ENCODE measurements around the gene DISC1. TPM values are rescaled to one million over a fixed set of nuclear protein-coding genes. Genes with fewer than 3 reads are reported as not detected.

Gene DISC1
- polyA plus RNA-seq, 3 donors, result 5.5 to 14.7 (median 5.8) TPM

DNA sequence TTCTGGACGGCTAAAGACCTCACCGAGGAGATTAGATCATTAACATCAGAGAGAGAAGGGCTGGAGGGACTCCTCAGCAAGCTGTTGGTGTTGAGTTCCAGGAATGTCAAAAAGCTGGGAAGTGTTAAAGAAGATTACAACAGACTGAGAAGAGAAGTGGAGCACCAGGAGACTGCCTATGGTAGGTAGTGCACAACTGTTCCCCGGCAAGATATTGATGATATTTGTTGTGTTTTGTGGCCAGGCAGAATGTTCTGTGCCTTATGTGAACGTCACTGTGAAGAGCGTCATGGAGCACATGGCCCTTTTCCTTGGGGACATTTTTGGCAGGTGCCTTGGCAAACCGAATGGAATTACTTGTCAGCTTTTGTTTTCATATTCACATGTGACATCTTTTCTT lies 191.7 kb downstream of the DISC1 start:
- 89% methylated on average over 5 of the region's 6 CpGs for WGBS (ENCODE audit: insufficient coverage)
- H3K9me3 ChIP-seq (replicated peaks in 1 of 2; ENCODE audit: control insufficient read depth in 1 of 2, insufficient read depth in 1 of 2, low read length in 2 of 2), result no peaks in the 10 kb centered on the region
- H3K4me3 ChIP-seq (replicated peaks in 1 of 3; ENCODE audit: low read depth in 2 of 3, low read length in 3 of 3), result no peak overlapping the region
- peaks cover 36 to 87% of the 10 kb centered on the region in 2 donors for H3K36me3 ChIP-seq (replicated peaks in 1 of 2; ENCODE audit: control insufficient read depth in 1 of 2, insufficient read depth in 2 of 2, low read length in 2 of 2)
- no peak overlapping the region for H3K4me2 ChIP-seq (replicated peaks; ENCODE audit: extremely low read depth, low read length, poor library complexity, severe bottlenecking)
- Mint-ChIP-seq H3K4me3 (no peak overlapping the region), H3K27me3 (ENCODE audit: low read depth in 3 of 3) (no peaks in the 10 kb centered on the region), H3K36me3 (peaks cover 68 to 82% of the 10 kb centered on the region in 2 donors), H3K9me3 (peaks cover 0 to 4% (median 0%) of the 10 kb centered on the region in 7 donors), H3K27ac (peak overlapping the region in 2 of 7 donors; percentile 4 to 20), H3K4me1 (peaks cover 2% of the 10 kb centered on the region)
- DNase-seq, result no peak
- no peaks in the 10 kb centered on the region for H4K20me1 ChIP-seq (ENCODE audit: insufficient read depth, low read length)
- H3K4me1 ChIP-seq (ENCODE audit: control insufficient read depth in 1 of 2, insufficient read depth in 2 of 2, low read length in 2 of 2), result no peaks in the 10 kb centered on the region
- no peak overlapping the region for H3K9ac ChIP-seq (ENCODE audit: insufficient read depth, low read length, poor library complexity, severe bottlenecking)
- intact Hi-C loops (cut with micrococcal nuclease), result no loop called here
- TF ChIP-seq, protein P1, sequence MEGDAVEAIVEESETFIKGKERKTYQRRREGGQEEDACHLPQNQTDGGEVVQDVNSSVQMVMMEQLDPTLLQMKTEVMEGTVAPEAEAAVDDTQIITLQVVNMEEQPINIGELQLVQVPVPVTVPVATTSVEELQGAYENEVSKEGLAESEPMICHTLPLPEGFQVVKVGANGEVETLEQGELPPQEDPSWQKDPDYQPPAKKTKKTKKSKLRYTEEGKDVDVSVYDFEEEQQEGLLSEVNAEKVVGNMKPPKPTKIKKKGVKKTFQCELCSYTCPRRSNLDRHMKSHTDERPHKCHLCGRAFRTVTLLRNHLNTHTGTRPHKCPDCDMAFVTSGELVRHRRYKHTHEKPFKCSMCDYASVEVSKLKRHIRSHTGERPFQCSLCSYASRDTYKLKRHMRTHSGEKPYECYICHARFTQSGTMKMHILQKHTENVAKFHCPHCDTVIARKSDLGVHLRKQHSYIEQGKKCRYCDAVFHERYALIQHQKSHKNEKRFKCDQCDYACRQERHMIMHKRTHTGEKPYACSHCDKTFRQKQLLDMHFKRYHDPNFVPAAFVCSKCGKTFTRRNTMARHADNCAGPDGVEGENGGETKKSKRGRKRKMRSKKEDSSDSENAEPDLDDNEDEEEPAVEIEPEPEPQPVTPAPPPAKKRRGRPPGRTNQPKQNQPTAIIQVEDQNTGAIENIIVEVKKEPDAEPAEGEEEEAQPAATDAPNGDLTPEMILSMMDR (IDR thresholded peaks at IDR 0.05), result no peak
- H2AFZ ChIP-seq (ENCODE audit: insufficient read depth, low read depth, low read length, poor library complexity, severe bottlenecking), result no peak overlapping the region
- no peak overlapping the region for H3K27ac ChIP-seq (ENCODE audit: low read depth in 1 of 2, low read length in 2 of 2)
- no peaks in the 10 kb centered on the region for H3K27me3 ChIP-seq (ENCODE audit: control insufficient read depth in 2 of 2, insufficient read depth in 2 of 2, low read length in 2 of 2)
- H3K79me2 ChIP-seq (ENCODE audit: insufficient read depth, low read length), result no peaks in the 10 kb centered on the region

DNA sequence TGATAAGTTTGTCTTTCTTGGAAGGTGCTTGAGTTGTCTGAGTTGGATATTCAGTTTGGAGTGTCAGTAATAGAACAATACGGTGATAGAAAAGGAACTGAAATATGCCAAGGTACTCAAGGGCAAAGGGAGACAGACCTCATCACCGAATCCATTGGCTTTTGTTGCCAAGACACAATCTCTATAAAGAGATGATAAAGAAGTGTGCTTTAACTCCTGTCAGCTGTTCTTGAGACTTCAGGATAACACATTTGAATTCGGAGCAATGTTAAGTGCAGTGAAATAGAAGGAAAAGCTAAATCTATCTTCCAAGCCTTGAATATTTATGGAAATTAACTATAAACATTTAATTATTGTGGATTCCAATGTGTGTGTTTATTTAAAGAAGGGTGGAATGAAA lies 194.7 kb downstream of the DISC1 start:
- H3K4me3 ChIP-seq (replicated peaks in 1 of 3; ENCODE audit: low read depth in 2 of 3, low read length in 3 of 3), result no peak overlapping the region
- H3K4me2 ChIP-seq (replicated peaks; ENCODE audit: extremely low read depth, low read length, poor library complexity, severe bottlenecking), result no peak overlapping the region
- H3K9me3 Mint-ChIP-seq, result no peaks in the 10 kb centered on the region
- H3K27ac Mint-ChIP-seq, result no peak overlapping the region
- H3K9ac ChIP-seq (ENCODE audit: insufficient read depth, low read length, poor library complexity, severe bottlenecking), result no peak overlapping the region
- WGBS (ENCODE audit: insufficient coverage), result 100% methylated on average over 2 of the region's 3 CpGs
- H3K27ac ChIP-seq (ENCODE audit: low read depth in 1 of 2, low read length in 2 of 2), result no peak overlapping the region
- no peaks in the 10 kb centered on the region for H3K4me1 Mint-ChIP-seq
- H3K27me3 Mint-ChIP-seq (ENCODE audit: low read depth in 3 of 3), result no peaks in the 10 kb centered on the region
- H2AFZ ChIP-seq (ENCODE audit: insufficient read depth, low read depth, low read length, poor library complexity, severe bottlenecking), result no peak overlapping the region
- H4K20me1 ChIP-seq (ENCODE audit: insufficient read depth, low read length), result no peaks in the 10 kb centered on the region
- no peaks in the 10 kb centered on the region for H3K9me3 ChIP-seq (replicated peaks in 1 of 2; ENCODE audit: control insufficient read depth in 1 of 2, insufficient read depth in 1 of 2, low read length in 2 of 2)
- H3K4me1 ChIP-seq (ENCODE audit: control insufficient read depth in 1 of 2, insufficient read depth in 2 of 2, low read length in 2 of 2), result no peaks in the 10 kb centered on the region
- intact Hi-C loops (cut with micrococcal nuclease), result no loop called here
- H3K4me3 Mint-ChIP-seq, result no peak overlapping the region
- TF ChIP-seq, protein P1 (IDR thresholded peaks at IDR 0.05), result no peak
- H3K27me3 ChIP-seq (ENCODE audit: control insufficient read depth in 2 of 2, insufficient read depth in 2 of 2, low read length in 2 of 2), result no peaks in the 10 kb centered on the region
- peaks cover 41 to 97% of the 10 kb centered on the region in 2 donors for H3K36me3 ChIP-seq (replicated peaks in 1 of 2; ENCODE audit: control insufficient read depth in 1 of 2, insufficient read depth in 2 of 2, low read length in 2 of 2)
- peaks cover 69 to 90% of the 10 kb centered on the region in 2 donors for H3K36me3 Mint-ChIP-seq
- no peaks in the 10 kb centered on the region for H3K79me2 ChIP-seq (ENCODE audit: insufficient read depth, low read length)
- no peak for DNase-seq

Data from CD14-positive monocyte (primary cell).